Mammary epithelial cell (primary cell): ENCODE measurements around the gene TM7SF2.

Experiments
- EZH2 ChIP-seq: IDR thresholded peaks from 2 replicates; pipeline ENCODE4 v1.6.1; 2012; ENCODE audit warnings: low read length, inconsistent platforms, borderline replicate concordance
- TF ChIP-seq, protein P1 (sequence below), 2 donors: IDR thresholded peaks in 1 of 2; conservative IDR thresholded peaks in 1 of 2; 2 replicates each; pipeline ENCODE4 v1.5.1; 2011 to 2012; ENCODE audit warnings: inconsistent platforms in 2 of 2, low read length in 2 of 2, mild to moderate bottlenecking in 2 of 2, control low read depth in 1 of 2, low read depth in 1 of 2; ENCODE audit not compliant: insufficient read depth in 1 of 2; ENCODE audit errors: extremely low read depth in 1 of 2

DNA sequence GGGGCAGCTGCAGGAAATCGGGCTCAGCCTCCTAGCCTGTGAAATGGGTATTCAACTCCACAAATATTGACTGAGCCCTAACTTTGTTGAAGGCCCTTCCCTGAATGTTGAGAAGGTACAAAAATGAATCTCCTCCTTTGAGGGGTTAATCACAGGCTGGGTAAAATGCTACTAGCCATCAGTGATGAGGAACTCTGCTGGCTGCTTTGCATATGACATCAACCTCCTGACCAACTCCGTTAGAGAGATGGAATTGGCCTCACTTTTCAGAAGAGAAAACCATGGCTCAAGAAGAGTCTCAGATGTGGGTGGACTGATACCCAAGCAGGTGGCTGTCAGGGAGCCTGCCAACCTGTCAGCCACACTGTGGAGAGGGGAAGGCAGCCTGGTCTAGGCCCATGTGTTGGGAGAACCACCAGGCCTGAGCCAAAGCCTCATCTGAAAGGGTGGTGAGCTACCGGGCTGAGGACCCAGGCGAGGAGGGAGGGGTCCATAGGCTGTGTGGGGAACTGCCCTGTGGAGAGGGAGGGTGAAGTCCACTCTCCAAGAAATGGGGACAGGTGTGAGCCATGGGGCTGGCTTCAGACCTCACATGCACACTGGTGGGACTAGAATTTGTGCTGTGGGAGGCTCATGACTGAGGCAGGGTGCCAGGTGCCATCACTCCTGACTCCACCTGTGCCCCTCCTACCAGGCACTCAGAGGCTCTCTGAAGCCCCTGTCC, 39.6 kb upstream of the TM7SF2 start:
- TF ChIP-seq, protein P1, sequence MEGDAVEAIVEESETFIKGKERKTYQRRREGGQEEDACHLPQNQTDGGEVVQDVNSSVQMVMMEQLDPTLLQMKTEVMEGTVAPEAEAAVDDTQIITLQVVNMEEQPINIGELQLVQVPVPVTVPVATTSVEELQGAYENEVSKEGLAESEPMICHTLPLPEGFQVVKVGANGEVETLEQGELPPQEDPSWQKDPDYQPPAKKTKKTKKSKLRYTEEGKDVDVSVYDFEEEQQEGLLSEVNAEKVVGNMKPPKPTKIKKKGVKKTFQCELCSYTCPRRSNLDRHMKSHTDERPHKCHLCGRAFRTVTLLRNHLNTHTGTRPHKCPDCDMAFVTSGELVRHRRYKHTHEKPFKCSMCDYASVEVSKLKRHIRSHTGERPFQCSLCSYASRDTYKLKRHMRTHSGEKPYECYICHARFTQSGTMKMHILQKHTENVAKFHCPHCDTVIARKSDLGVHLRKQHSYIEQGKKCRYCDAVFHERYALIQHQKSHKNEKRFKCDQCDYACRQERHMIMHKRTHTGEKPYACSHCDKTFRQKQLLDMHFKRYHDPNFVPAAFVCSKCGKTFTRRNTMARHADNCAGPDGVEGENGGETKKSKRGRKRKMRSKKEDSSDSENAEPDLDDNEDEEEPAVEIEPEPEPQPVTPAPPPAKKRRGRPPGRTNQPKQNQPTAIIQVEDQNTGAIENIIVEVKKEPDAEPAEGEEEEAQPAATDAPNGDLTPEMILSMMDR (conservative IDR thresholded peaks at IDR 0.05 in 1 of 2, IDR thresholded peaks at IDR 0.05 in 1 of 2; ENCODE audit: extremely low read depth in 1 of 2, insufficient read depth in 1 of 2, low read depth in 1 of 2, low read length in 2 of 2) = no peak
- TF ChIP-seq EZH2 = no peak
